Neutrophil (primary cell): ENCODE measurements around the gene RBKS.

Experiments
- H3K27ac ChIP-seq: fragments of 200-600 bp; sonication (generic); 2 replicates; pipeline ENCODE4 v1.5.1; 2016; ENCODE audit warnings: mild to moderate bottlenecking, moderate library complexity
- H3K27me3 ChIP-seq: fragments of 200-600 bp; sonication (generic); 2 replicates; pipeline ENCODE4 v1.6.0; 2016; ENCODE audit warnings: mild to moderate bottlenecking
- H3K36me3 ChIP-seq: fragments of 200-600 bp; sonication (generic); 2 replicates; pipeline ENCODE4 v1.5.1; 2017
- H3K4me1 ChIP-seq, 2 experiments: fragments of 200-600 bp in 1 of 2; sonication (generic) in 1 of 2; 1 replicate in 1 of 2; 2 replicates in 1 of 2; pipeline versions ENCODE4 v1.5.1 to v1.6.1; 2013 to 2016; ENCODE audit warnings: low read depth in 1 of 2, low read length in 1 of 2, mild to moderate bottlenecking in 1 of 2, moderate library complexity in 1 of 2; ENCODE audit not compliant: control insufficient read depth in 1 of 2, insufficient read depth in 1 of 2
- H3K4me3 ChIP-seq, 2 experiments: fragments of 200-600 bp in 1 of 2; sonication (generic) in 1 of 2; 1 replicate in 1 of 2; 2 replicates in 1 of 2; pipeline ENCODE4 v1.5.1; 2013 to 2016; ENCODE audit warnings: low read depth in 1 of 2, low read length in 1 of 2, mild to moderate bottlenecking in 1 of 2, moderate library complexity in 1 of 2
- H3K9me3 ChIP-seq: fragments of 200-600 bp; sonication (generic); 2 replicates; pipeline ENCODE4 v1.5.1; 2016
- CTCF ChIP-seq: fragments of 200-600 bp; sonication (generic); IDR thresholded peaks from 2 replicates; pipeline ENCODE4 v1.5.1; 2016; ENCODE audit warnings: antibody characterized with exemption

The RBKS gene

GRCh38 chr2:27830656-27831055 lies 59.5 kb downstream of the RBKS start:
- Histone ChIP-seq H3K4me1 (peaks cover 21% of the 10 kb centered on the region in 2 experiments), H3K4me3 (no peak overlapping the region), H3K27me3 (no peaks in the 10 kb centered on the region), H3K9me3 (no peaks in the 10 kb centered on the region), H3K36me3 (no peaks in the 10 kb centered on the region), H3K27ac (peak overlapping the region; percentile 80)
- TF ChIP-seq CTCF = no peak

- Histone ChIP-seq H3K27ac (no peak overlapping the region), H3K36me3 (no peaks in the 10 kb centered on the region), H3K4me1 (peaks cover 21% of the 10 kb centered on the region in 2 experiments), H3K27me3 (no peaks in the 10 kb centered on the region), H3K9me3 (no peaks in the 10 kb centered on the region), H3K4me3 (no peak overlapping the region)
- TF ChIP-seq CTCF = no peak
Observed at GRCh38 chr2:27829791-27830190, 60.4 kb downstream of the RBKS start.

- Histone ChIP-seq H3K4me1 (peaks cover 21% of the 10 kb centered on the region in 2 experiments), H3K27ac (no peak overlapping the region), H3K27me3 (no peaks in the 10 kb centered on the region), H3K36me3 (no peaks in the 10 kb centered on the region), H3K9me3 (no peaks in the 10 kb centered on the region), H3K4me3 (no peak overlapping the region)
- no peak for TF ChIP-seq CTCF
Observed at GRCh38 chr2:27828305-27828704, 61.9 kb downstream of the RBKS start.

GRCh38 chr2:27824401-27824800 lies 65.8 kb downstream of the RBKS start:
- Histone ChIP-seq H3K27ac (no peak overlapping the region), H3K27me3 (no peaks in the 10 kb centered on the region), H3K9me3 (no peaks in the 10 kb centered on the region), H3K4me1 (no peaks in the 10 kb centered on the region), H3K36me3 (no peaks in the 10 kb centered on the region), H3K4me3 (no peak overlapping the region)
- no peak for TF ChIP-seq CTCF

DNA sequence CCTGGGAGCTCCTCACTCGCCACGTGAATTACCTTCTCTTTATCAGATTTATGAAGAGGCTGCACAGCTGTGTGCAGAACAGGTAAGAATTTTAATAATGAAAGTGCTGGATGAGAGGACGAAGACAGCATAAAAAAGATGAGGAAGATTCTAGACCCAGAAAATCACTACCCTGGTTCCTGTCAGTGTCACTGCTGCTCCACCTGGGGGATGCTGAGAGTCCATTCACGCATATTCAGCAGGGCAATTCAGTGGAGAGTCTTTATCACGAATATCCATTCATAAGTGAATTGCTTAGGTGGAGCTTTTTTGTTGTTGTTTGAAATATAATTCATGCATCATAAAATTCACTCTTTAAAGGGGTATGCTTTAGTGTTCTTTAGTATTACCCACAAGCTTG lies 66.6 kb downstream of the RBKS start:
- Histone ChIP-seq H3K9me3 (no peaks in the 10 kb centered on the region), H3K4me1 (no peaks in the 10 kb centered on the region), H3K36me3 (no peaks in the 10 kb centered on the region), H3K4me3 (no peak overlapping the region), H3K27ac (no peak overlapping the region), H3K27me3 (no peaks in the 10 kb centered on the region)
- TF ChIP-seq CTCF = no peak

DNA sequence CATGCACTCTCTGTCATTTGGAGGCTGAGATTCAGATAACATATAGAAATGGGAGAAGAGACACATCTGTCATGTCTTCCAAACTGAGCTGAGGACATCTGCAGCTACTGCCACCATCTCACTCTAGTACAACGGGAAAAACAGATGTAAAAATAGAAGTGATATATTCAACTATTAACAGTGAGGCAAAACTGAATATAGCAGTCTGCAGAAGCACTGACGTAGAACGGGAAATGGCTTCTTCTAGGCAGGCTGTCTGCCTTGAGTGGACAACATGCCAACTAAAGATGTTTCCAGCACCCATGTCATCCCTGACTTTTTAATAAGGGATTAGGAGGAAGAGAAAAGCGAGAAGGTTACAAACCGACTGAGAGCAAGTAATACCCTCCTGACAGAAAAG lies 67.1 kb downstream of the RBKS start:
- no peaks in the 10 kb centered on the region for H3K9me3 ChIP-seq
- no peaks in the 10 kb centered on the region for H3K4me1 ChIP-seq
- H3K4me3 ChIP-seq = no peak overlapping the region
- no peaks in the 10 kb centered on the region for H3K27me3 ChIP-seq
- no peak for TF ChIP-seq CTCF
- H3K36me3 ChIP-seq = no peaks in the 10 kb centered on the region
- no peak overlapping the region for H3K27ac ChIP-seq
